Frontal cortex (tissue), 4 donors: ENCODE measurements around the gene ALB. TPM values are rescaled to one million over a fixed set of nuclear protein-coding genes. Genes with fewer than 3 reads are reported as not detected.

Source experiments
- DNase-seq, 2 donors: peaks; one replicate each; pipeline ENCODE4 v3.0.0; 2012; ENCODE audit warnings: low spot score in 2 of 2
- FAIRE-seq: peaks from 2 replicates; lab custom pipeline; 2012; peaks lifted over from hg19 to GRCh38; lab: Jason Lieb, UNC
- total RNA-seq: library from RNA; depleted of rRNA; stranded (reverse); fragments of >200 nt; gene quantifications from one replicate; pipeline ENCODE4 v1.2.3, GENCODE V29; 2014
- donor health status: control.
- donor health status: control.
- donor health status: control.

ALB gene
- total RNA-seq, 1 donor from 2014 or later, result 0.41 TPM

DNA sequence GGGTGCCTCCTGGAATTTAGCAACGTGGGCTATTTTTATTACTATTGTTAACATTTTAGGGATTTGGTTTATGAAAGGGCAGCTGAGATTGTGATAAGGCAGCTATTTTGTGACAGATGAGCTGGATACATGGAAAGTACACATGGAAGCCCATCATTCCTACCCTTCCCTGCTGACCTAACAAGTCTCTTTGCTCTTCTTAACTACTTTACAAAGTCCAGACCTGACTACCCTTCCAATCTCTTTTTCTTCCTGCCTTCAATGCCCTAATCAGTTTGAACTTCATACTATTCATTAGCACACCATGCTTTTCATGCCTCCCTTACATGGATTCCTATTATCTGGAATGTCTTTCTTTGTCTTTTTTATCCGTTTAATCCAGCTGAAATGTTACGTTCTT, 22.6 kb downstream of the ALB start:
- no peak for FAIRE-seq
- no peak for DNase-seq

DNA sequence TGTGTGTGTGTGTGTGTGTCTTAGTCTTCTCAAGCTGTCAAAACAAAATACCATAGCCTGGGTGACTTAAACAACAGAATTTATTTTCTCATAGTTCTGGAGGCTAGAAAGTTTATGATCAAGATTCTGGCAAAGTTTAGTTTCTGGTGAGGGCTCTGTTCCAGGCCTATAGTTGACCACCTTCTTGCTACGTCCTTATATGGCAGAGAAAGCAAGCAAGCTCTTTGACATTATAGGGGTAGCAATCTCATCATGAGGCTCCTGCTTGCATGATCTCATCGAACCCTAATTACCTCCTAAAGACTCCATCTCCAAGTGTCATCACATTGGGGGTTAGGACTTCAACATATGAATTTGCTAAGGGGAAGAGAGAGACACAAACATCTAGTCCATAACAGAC, 25.0 kb downstream of the ALB start:
- FAIRE-seq, result no peak

DNA sequence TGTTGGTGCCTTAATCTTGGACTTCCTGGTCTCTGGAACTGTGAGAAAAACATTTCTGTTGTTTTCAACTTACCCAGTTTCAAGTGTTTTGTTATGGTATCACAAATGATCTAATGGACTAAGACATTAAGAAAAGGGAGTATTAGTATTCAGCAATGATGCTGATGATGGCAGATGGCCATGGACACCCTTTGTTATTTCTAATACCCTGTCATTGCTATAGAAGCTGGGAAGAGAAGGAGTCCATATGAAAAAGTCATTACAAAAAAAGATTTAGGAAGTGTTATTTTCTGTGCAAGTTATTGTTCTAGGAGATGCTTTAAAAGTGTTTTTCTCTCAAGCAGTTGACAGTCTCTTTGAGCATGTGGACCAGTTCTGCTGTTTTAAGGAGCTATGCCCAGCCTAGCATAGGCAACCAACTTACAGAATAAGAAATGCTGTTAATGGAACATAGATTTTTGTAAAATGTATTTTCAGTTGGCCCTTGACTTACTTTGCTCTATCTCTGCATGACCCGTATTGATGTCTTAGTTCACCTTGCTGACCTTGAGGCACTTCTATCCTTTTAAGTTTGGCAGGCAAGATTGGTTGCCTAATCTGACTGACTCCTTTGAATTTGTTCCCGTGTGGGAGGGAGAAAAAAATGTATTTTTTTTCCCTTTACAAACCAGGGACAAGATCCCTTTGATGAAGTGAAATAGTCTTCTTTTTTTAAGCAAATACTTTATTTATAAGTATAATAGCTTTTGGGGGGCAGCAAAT, 25.9 kb downstream of the ALB start:
- FAIRE-seq (no peak), DNase-seq (no peak)

More for the DNA sequence above, 25.0 kb downstream of the ALB start:
- no peak for DNase-seq

DNA sequence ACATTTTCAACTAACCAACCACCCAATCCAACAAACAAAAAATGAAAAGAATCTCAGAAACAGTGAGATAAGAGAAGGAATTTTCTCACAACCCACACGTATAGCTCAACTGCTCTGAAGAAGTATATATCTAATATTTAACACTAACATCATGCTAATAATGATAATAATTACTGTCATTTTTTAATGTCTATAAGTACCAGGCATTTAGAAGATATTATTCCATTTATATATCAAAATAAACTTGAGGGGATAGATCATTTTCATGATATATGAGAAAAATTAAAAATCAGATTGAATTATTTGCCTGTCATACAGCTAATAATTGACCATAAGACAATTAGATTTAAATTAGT, 27.7 kb downstream of the ALB start:
- no peak for DNase-seq
- no peak for FAIRE-seq

DNA sequence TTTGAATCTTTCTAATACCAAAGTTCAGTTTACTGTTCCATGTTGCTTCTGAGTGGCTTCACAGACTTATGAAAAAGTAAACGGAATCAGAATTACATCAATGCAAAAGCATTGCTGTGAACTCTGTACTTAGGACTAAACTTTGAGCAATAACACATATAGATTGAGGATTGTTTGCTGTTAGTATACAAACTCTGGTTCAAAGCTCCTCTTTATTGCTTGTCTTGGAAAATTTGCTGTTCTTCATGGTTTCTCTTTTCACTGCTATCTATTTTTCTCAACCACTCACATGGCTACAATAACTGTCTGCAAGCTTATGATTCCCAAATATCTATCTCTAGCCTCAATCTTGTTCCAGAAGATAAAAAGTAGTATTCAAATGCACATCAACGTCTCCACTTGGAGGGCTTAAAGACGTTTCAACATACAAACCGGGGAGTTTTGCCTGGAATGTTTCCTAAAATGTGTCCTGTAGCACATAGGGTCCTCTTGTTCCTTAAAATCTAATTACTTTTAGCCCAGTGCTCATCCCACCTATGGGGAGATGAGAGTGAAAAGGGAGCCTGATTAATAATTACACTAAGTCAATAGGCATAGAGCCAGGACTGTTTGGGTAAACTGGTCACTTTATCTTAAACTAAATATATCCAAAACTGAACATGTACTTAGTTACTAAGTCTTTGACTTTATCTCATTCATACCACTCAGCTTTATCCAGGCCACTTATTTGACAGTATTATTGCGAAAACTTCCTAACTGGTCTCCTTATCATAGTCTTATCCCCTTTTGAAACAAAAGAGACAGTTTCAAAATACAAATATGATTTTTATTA, 28.3 kb downstream of the ALB start:
- DNase-seq, result no peak
- no peak for FAIRE-seq

DNA sequence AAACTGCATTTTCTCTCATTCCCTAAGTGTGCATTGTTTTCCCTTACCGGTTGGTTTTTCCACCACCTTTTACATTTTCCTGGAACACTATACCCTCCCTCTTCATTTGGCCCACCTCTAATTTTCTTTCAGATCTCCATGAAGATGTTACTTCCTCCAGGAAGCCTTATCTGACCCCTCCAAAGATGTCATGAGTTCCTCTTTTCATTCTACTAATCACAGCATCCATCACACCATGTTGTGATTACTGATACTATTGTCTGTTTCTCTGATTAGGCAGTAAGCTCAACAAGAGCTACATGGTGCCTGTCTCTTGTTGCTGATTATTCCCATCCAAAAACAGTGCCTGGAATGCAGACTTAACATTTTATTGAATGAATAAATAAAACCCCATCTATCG, 29.1 kb downstream of the ALB start:
- DNase-seq (no peak), FAIRE-seq (no peak)

DNA sequence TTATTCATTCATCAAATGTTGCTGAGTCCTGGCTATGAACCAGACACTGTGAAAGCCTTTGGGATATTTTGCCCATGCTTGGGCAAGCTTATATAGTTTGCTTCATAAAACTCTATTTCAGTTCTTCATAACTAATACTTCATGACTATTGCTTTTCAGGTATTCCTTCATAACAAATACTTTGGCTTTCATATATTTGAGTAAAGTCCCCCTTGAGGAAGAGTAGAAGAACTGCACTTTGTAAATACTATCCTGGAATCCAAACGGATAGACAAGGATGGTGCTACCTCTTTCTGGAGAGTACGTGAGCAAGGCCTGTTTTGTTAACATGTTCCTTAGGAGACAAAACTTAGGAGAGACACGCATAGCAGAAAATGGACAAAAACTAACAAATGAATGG, 30.2 kb downstream of the ALB start:
- FAIRE-seq (no peak), DNase-seq (no peak)

DNA sequence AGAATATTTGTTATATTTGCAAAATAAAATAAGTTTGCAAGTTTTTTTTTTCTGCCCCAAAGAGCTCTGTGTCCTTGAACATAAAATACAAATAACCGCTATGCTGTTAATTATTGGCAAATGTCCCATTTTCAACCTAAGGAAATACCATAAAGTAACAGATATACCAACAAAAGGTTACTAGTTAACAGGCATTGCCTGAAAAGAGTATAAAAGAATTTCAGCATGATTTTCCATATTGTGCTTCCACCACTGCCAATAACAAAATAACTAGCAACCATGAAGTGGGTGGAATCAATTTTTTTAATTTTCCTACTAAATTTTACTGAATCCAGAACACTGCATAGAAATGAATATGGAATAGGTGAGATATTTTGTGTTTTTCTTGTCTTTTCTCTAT, 31.9 kb downstream of the ALB start, which contains the start of gene AFP:
Gene AFP, plus strand, starts transcription at position 238 of the 400 bp plus-strand sequence. Its CDS starts 42 bp downstream, at position 280.
- no peak for FAIRE-seq
- DNase-seq, result no peak

DNA sequence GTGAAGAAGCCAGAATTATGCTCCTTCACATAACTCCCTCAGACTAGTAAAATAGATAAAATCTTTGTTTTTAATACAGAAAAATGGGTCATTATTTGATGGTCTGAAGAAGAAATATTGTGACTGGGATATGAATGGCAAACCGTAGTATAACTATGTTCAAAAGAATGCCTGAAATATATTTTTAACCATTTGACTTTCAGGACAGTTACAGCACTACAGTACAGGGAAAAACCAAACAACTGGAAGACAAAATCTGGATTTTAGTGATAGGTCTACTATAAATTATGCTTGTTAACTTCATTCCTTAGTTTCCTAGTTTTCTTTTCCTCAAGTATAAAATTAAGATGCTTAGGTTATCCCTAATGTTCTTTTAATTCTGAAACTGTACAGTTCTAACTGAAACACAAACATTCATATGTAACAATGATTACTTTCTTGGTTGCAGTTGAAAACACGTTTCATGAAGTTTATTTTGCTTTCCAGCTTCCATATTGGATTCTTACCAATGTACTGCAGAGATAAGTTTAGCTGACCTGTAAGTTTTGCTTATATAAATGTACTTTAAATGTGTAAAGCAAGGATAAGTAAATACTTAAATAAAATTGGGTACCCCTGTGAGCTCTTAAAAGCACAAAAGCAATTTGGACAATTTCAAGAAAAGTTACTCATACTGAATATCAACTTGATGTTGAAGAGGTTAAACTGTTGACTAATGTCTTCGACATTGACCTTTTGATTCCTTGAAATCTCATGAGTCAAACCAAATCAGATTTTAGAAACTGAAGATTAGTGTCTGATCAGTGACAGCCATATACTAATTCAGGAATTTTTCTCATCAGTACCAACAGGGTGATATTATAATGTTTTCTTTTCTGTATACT, 32.8 kb downstream of the ALB start:
- DNase-seq, result no peak
- no peak for FAIRE-seq

DNA sequence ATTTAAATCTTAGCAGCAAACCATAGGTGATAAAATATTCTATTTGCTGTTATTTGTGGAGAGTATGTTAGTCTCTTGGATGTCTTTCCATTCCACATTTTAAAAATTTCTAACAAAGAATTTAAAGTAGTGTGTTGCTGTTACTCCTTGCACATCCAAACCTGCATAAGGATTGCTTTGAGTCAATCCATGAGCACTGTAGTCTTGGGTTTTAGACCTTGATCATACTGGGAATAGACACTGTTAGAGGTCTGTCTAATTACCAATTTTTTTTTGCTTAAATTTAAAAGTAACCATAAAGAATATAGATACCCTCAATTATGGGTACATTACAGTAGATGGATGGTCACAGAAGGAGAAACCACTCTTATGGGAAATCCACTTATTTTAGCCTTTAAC, 33.5 kb downstream of the ALB start:
- FAIRE-seq (no peak), DNase-seq (no peak)

DNA sequence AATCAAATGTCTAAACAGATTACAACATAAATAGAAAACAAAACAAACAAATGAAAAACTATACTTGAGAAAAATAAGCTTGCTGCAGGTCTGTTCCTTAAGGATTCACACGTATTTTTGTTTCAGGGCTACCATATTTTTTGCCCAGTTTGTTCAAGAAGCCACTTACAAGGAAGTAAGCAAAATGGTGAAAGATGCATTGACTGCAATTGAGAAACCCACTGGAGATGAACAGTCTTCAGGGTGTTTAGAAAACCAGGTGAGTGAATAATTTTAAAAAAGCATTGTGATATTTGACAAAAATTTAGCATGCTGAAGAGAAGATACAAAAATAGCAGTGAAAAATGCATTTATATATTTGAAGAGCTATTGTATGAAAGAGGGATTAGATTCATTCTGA, 34.0 kb downstream of the ALB start:
- no peak for FAIRE-seq
- DNase-seq, result no peak

DNA sequence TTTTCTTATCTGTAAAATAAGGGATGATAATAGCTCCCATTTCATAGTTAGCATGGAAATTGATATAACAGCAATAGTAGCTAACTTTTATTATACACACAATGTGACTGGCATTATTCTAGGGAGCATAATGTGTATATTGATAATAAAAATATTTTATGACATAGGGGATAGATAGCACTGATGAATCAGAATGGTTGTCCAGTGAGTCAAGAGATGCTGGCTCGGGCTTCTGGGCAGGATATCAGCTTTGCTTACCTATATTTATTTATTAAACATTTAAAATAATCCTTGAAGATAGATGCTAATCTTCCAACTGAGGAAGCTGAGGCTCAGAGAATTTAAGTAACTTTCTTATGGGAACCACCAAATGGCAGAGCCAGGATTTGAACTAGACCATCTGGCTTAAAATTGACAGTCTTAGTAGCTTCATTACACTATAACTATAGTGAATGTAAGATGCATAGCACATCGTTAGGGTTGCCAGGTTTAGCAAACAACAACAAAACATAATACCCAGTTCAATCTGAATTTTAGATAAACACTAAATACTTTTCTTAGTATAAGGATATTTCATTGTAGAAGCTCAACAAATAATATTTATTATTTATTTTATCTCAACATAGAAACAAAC, 34.6 kb downstream of the ALB start:
- no peak for DNase-seq
- FAIRE-seq, result no peak

DNA sequence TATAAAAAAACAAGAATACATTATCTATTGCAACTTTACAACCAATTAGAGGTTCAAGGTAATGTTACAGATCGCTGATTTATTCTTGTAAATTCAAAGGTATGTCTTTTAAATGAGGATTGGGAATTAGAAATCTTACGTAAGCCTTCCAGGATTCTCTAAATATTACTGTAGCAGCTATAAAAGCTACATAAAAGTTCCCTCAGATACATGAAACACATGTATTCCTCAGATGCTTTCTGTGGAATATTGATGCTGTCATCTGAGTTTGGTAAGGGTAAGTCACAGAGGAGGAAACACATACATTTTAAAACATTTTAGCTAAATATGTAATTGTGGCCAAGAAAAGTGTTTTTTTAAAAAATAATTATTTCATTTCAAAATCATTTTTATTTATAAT, 35.4 kb downstream of the ALB start:
- DNase-seq (no peak), FAIRE-seq (no peak)

DNA sequence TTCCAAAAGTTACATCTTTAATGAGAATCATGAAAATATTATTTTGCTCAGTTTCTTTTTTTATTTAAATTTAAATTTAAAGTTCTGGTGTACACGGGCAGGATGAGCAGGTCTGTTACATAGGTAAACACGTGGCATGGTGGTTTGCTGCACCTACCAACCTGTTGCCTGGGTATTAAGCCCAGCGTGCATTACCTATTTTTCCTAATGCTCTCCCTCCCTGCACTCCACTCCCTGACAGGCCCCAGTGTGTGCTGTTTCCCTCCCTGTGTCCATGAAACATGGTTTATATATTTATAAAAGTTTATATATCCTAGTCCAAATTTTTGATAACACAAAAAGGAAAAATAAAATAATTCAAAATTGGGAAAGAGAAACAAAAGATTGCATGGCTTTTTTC, 35.9 kb downstream of the ALB start:
- no peak for FAIRE-seq
- no peak for DNase-seq

DNA sequence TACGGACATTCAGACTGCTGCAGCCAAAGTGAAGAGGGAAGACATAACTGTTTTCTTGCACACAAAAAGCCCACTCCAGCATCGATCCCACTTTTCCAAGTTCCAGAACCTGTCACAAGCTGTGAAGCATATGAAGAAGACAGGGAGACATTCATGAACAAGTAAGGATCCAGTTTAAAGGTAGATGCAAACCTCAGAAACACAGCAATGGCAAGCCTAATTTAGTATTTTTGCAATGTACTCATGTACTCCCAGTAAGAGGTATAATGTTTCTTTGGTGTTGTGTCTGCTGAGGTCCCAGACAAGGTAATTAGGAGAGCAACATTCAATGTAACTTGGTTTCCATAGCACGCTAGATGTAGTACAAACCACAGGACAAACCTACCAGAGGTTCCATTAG, 36.6 kb downstream of the ALB start:
- no peak for FAIRE-seq
- DNase-seq, result no peak

DNA sequence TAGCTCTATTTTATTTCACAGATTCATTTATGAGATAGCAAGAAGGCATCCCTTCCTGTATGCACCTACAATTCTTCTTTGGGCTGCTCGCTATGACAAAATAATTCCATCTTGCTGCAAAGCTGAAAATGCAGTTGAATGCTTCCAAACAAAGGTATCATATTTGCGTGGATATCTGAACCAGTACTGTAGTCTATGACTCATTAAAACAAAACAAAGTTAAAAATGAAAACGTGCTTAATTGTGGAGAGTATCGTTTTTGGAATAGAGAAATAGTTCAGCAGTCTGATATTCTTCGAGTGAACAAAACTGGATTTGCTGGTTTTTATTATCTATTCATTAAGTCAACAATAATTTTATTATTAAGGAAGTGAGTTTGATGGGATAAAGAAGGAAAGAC, 38.2 kb downstream of the ALB start:
- no peak for DNase-seq
- no peak for FAIRE-seq

DNA sequence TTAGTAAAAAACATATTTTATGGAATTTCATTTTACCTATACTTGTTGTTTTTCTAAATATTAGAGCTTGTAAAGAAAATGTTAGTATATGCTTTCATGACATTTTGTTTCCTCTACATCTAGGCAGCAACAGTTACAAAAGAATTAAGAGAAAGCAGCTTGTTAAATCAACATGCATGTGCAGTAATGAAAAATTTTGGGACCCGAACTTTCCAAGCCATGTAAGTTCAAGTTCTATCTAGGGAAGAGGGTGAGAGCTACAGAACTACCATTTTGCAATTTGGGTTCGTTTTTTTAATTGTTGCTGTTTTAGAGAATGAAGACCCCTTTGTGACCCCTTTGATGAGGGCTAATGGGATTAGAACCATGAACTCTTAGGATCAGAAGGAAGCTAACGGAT, 39.1 kb downstream of the ALB start:
- FAIRE-seq, result no peak

DNA sequence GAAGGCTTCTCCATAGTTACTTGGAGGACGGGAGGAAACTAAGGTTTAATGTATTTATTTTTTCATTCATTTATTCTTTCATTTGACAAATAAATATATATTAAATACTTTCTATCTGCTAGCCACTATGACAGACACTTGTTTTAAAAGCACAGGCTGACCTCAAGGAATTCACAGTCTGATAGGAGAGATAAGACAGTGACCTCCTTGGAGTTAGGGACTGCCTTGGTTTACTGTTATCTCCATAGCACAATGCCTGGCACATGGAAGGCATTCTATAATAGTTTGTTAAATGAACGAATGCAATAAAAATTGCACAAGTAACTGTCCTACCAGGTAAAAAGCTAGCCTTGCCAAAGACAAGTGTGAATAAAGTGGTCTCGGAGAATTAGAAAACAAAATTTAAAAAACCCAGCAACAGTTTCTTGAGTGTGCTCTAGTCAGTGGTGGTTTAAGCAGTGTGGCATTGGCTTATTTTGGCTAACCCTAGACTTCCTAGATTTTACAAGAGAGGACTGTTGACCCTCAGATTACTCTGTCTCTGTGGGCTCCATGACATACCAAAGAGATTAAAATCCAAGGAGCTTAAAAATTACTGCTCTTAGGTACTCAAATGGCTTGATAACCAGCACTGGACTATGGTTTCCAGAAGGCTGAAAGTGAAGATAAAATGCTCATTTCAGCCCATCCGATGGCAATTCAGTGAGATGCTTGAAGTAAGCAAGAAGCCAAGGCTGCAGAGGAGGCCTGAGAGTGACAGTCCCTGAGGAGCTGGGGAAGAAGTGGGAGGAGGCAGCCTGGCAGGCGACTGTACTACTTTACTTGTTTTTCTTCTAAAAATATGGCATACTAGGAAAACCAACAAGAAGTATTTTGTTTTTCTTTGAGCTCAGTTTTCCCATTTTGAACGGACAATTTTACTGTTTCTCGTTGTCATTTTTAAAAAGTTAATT, 41.6 kb downstream of the ALB start:
- no peak for FAIRE-seq
- DNase-seq, result no peak

More for the DNA sequence above, 39.1 kb downstream of the ALB start:
- DNase-seq, result no peak
